SK-MEL-5 (cell line): Measurements from ENCODE around the gene TMEM200C. TPM values are rescaled to one million over a fixed set of nuclear protein-coding genes. Genes with fewer than 3 reads are reported as not detected.

Experiments
- DNase-seq: peaks from one replicate; pipeline ENCODE4 v3.0.0-alpha.2; 2016; ENCODE audit warnings: low read depth, low spot score
- in situ Hi-C: cut with HindIII; loops from 2 replicates; pipeline ENCODE4 v1.10.0; 2016; ENCODE audit warnings: low sequenced_read_pairs, high pct_unique_total_duplicates, low pct_unique_long_range_greater_than_20kb
- polyA plus RNA-seq, 2 experiments: library from polyadenylated mRNA; depleted of rRNA; stranded (reverse); fragments of >200 nt; gene quantifications; 2 replicates each; pipeline ENCODE4 v1.2.3, GENCODE V29; 2015
- total RNA-seq: library from RNA; depleted of rRNA; stranded (reverse); fragments of >200 nt; shearing (Covaris generic); gene quantifications from 2 replicates; pipeline ENCODE4 v1.2.3, GENCODE V29; 2014; rRNA removed

The TMEM200C gene
- 0.03 and 0.05 TPM in 2 replicates for total RNA-seq
- polyA plus RNA-seq (2015; cell fraction: cytosol; rRNA removed) = 0.27 and 0.29 TPM in 2 replicates
- not detected in 2 replicates for polyA plus RNA-seq (2015; cell fraction: nucleus; rRNA removed)

DNA sequence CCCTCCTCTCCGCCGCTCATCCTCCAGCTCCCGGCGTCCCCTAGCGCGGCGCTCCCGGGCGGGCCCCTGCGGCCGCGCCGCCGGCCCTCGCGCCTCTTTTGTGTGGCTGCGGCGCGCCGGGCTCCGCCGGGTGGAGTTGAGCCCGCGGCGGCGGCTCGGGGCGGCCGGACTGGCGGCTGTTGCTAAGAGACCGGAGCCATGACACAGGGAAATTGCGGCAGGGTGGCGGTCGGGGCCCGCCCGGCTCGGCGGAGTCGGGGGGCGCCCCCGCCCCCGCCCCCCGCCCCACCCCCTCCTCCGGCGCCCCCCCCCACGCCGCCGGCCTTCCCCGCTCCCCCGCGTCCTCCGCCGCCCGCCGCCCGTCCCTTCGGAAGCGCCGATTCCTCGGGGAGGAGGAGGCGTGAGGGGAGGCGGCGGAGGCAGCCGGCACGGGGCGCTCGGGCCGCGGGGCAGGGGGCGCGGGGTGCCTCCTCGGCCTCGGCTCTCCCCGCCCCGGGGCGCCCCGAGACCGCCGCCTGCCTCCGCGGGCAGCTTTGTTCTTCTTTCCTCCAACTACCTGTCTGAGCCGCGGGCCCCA, at the start of gene TMEM200C:
Gene TMEM200C, minus strand, starts transcription at position 224 of the 577 bp plus-strand sequence. CDS start 3,459 bp downstream, outside the sequence.
- in situ Hi-C loops = no loop called here
- DNase-seq = no peak

GRCh38 chr18:5944448-5944847, 49.1 kb upstream of the TMEM200C start:
- DNase-seq = no peak
- in situ Hi-C loops = no loop called here

GRCh38 chr18:5943514-5943913, 48.2 kb upstream of the TMEM200C start:
- in situ Hi-C loops = no loop called here
- no peak for DNase-seq

GRCh38 chr18:5942591-5942990, 47.3 kb upstream of the TMEM200C start:
- in situ Hi-C loops = no loop called here

DNA sequence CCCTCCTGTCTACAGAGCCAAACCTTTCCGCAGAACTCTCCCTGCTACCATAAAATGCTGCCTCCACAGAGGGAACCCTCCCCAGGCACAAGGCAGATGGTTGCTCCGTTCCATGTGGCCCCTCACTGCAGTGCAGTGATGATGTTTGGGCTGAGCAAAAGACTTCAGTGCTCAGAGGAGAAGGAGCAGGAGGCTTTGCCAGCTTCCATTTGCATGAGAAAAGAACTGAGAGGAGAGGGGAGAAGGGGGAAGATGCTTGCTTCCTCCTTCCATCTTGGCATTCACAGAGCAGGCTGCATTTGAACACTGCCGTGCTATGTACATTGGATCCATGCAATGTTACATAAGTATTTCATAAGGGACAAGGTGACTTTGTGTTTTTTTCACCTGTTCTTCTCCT, 46.6 kb upstream of the TMEM200C start:
- in situ Hi-C loops = no loop called here
- DNase-seq = no peak

More at GRCh38 chr18:5942591-5942990, 47.3 kb upstream of the TMEM200C start:
- DNase-seq = no peak

DNA sequence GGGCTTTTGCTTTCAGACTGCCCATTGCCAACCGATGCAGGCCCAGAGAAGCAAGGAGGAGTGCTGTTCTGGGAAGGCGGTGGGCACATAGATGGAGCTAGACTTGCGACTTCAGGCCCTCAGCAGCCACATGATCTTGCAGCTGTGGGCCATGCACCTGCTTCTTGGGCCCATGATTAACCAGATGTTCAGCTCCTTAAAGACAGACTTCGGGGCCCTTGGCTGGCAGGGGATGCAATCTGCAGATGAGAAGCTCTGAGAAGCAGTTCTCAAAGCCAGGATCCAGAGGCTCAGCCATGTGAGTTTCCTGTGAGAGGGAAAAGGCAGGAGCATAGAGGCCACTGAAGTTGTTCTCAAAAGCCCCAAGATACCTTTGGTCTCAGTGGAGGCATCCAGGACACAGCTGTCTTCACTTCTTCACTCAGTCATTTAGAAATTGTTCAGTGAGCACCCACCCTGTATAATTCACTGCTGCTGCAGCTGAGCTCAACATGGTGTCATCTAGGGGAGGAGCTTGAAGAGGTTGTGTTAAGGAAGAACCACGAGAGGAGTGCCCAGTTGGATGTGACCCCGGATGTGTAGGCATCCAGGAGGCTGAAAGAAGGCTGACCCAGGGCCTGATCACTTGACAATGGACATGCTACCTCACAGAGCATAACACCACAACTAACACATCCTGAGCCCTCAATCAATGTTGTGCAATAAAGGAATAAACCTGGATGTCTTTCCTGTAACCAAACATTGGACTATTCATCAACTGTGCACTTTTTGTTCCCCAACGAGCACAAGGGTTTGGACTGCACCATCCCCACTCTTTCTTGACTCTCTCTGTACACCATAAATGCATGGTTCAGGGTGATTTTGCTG, 44.7 kb upstream of the TMEM200C start:
- in situ Hi-C loops = no loop called here
- no peak for DNase-seq

GRCh38 chr18:5937795-5938194, 42.5 kb upstream of the TMEM200C start:
- no peak for DNase-seq
- in situ Hi-C loops = no loop called here

DNA sequence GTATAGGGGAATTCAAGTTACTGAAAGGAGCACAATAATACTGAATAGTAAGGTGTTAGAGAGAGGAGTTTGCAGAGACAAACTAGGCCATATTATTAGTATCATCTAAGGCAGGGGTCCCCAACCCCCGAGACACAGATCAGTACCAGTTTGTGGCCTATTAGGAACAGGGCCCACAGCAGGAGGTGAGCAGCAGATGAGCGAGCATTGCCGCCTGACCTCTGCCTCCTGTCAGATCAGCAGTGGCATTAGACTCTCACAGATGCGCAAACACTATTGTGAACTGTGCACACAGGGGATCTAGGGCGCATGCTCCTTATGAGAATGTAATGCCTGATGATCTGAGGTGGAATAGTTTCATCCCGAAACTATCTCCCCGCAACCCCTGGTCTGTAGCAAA, 41.8 kb upstream of the TMEM200C start:
- DNase-seq = no peak
- in situ Hi-C loops = no loop called here

DNA sequence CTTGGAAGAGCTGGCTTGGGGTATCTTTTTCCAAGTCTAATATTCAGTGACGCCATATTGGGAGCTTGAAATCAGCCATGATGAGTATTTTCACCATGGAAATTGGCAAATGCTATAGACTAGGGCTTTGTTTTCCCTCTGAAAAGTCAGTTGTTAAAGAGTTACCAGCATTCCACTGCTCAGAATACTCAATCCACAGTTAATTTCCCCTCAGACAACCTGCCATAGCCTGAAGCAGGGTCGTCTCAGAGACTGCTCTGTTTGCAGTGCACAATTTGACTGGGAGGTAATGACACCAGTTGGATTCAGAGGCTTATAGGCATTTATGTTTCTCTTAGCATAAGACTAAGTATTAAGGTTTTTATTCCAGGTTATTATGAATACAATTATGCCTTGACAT, 35.5 kb upstream of the TMEM200C start:
- DNase-seq = peak; percentile 9
- in situ Hi-C loops = no loop called here

DNA sequence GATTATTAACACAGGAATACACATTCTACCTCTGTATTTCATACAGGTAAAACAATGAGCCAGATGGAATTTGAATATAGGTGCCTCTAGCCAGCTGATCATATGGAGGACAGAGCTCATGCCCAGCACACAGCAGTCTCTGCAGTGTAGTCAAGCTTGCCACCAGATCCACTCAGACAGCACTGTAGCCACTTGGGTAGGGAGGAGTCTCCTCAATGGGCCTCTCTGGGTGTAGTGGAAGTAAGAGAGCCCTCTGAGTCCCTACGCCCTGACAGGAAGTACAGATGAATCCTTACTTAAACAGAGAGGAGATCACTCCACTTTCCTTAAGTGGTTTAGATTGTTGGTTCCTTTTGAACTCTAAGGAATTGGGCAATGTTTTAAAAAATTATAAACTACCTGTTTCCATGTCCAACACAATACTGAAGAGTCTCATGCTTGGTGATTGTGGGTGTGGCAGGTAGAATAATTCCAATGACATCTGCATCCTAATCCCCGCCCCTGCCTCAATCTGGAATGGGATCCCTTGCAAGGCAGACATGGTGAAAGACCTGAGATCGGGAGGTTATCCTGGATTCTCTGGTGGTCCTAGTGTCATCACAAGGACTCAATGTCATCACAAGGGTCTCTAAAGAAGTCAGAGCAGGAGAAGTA, 23.0 kb upstream of the TMEM200C start:
- DNase-seq = no peak
- in situ Hi-C loops = no loop called here

DNA sequence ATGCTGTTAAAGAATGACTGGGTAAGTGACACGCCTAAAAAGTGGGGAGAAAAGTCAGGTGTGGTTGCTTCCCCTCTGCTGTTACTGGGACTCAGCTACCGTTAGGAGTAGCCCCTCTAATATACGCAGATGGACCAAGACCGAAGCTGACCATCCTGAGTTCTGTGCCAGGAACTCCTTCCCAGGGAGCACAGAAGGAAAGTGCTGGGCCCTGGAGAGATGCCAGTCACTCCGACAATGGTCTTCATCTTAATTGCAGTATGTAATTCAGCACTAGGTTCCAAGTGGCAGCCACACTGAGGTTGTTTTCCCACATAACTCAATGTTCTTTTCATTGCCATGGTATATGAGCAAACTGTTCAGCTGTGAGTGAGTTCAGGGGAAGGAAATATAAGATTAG, 19.6 kb upstream of the TMEM200C start:
- in situ Hi-C loops = no loop called here
- DNase-seq = no peak

GRCh38 chr18:5914016-5914415, 18.7 kb upstream of the TMEM200C start:
- in situ Hi-C loops = no loop called here
- DNase-seq = no peak

- in situ Hi-C loops = no loop called here
- no peak for DNase-seq
Observed at GRCh38 chr18:5912566-5912965, 17.2 kb upstream of the TMEM200C start.

- in situ Hi-C loops = no loop called here
- no peak for DNase-seq
Observed at GRCh38 chr18:5909125-5909524, 13.8 kb upstream of the TMEM200C start.

DNA sequence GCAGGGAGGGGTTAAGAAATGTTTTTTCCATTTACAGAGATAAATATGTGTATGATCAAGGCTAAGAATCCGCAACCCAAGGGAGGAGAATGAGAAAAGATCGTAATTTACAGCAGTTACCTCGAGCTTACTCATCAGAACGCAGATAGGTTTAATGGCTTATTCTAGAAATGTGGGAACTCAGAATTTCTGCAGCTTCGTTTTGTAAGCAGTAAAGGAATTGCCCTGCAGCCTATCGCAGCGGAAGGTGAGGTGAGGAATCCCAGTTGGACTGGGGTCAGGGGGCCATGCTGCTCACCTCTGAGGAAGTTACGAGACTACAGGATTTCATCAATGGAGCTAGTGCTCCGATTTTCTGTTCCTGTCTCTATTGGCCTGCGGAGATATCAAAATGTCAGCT, 8.1 kb upstream of the TMEM200C start:
- DNase-seq = no peak
- in situ Hi-C loops = no loop called here

DNA sequence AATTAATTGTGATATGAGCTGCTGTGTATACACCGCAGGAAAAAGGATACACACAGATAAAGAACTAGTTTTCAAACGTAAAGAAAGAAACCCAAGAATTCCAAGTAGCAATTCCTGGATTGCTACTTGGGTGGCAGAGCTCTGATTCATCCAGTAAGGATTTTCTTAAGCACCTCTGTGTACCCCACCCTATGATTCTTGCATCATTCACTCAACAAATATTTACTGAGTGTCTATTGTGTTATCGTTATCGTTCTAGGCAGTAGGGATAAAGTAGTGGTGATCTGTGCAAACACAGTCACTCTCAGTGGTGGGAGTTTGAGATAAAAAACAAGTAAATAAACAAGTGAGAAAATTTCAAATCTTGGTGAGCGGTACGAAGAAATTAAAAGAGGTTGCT, 4.9 kb upstream of the TMEM200C start:
- DNase-seq = no peak
- in situ Hi-C loops = no loop called here

DNA sequence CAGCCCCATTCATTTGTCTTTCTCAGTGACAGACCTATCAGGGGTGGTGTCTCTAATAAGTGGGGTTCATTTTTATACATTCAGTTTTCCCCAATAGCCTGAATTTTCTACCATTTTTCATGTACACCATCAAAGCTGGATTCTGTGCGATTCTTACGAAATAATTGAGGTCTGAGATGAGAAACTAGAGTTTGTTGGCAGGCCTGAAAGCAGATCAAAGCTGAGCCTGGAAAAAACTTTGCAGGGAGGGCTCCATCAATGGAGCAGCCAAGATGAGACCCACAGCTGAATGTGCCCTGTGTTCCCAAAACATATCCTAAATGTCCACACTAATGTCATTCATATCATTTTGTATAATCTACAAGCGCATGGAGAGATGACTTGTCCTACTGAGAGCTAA, 4.5 kb upstream of the TMEM200C start:
- in situ Hi-C loops = no loop called here
- DNase-seq = no peak

DNA sequence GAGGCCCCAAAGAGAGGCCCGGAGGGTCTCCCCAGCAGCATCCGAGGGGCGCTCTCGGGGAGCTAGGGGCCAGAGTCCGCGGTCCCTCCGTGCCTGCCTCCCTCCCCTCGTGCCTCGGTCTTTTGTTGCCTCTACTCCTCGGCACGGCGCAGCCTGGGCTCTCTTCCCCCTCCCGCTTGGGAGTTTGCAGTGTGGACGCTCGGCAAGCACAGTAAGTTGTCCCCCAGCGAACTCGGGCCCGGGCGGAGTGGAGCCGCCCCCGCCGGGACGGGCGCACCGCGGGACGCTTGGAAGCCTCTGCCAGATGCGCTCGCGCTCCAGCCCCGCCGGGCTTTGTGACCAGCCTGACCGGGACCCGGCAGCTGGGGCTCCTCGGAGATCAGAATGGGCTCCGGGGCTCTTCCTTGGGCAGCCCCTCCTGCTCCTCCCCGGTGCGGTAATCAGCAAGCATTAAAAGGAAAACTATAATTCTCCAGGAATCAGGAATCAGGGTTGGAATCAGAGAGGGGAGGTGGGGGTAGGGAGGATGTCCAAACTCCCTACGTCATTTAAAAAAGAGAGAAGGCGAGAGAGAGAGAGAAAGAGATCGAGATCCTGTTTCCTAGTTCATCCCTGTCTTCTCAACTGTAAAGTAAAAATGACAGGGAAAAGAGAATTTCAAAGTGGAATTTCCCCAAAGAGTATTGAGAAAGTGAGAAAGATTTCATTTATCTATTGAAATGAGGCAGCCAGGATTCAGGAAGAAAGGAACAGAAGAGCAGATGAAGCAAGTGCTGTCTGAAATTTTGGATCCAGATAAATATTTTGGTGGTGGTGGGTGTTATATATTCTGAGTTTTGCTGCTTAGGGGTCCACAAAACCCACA, 786 bp upstream of the TMEM200C start:
- in situ Hi-C loops = no loop called here

More for the DNA sequence above, 786 bp upstream of the TMEM200C start:
- DNase-seq = no peak
